ENCODE data around the gene RAC2. TPM values are rescaled to one million over a fixed set of nuclear protein-coding genes. Genes with fewer than 3 reads are reported as not detected.

Gene RAC2
- total RNA-seq, 4 donors from 2014 or later = 17.3 to 27.1 (median 19.6) TPM

- H3K4me1 ChIP-seq = peaks cover 0 to 18% (median 0%) of the 10 kb centered on the region in 3 donors
- no peak for DNase-seq
- H3K36me3 ChIP-seq = no peaks in the 10 kb centered on the region
- H3K27ac ChIP-seq = no peak overlapping the region
- peak; percentile 77 to 95 (median 85) for TF ChIP-seq CTCF (IDR thresholded peaks at IDR 0.05)
- no peak for TF ChIP-seq POLR2A (IDR thresholded peaks at IDR 0.05)
- H3K4me3 ChIP-seq = no peak overlapping the region
- peaks cover 0 to 90% (median 0%) of the 10 kb centered on the region in 4 donors for H3K27me3 ChIP-seq
- 22% methylated on average over 14 of the region's 14 CpGs for WGBS, 2 donors
- intact Hi-C loops (cut with DNase I) = no loop called here
- H3K9me3 ChIP-seq = peaks cover 0 to 14% (median 10%) of the 10 kb centered on the region in 3 donors
Measured at GRCh38 chr22:37260901-37261336, 16.9 kb upstream of the RAC2 start.

DNA sequence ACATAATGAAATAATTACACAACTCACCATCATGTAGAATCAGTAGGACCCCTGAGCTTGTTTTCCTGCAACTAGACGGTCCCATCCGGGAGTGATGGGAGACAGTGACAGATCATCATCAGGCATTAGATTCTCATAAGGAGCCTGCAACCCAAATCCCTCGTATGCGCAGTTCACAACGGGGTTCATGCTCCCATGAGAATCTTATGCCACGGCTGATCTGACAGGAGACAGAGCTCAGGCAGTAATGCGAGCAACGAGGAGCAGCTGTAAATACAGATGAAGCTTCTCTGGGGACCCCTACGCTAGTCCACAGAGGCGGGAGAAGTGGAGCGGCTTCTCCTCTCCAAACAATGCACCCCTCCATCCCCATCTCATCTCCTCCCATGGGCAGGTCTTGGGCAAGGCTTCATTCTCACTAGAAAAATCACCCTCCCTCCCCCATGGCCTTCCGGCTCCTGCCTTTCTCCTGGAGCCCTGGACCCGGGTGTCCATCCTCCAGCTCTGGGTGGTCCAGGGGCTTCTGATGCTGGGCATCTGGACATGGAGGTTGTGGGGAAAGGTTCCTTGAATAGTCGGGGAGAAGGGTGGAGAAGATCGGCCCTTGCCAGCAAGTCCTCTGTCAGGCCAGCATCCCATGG is 16.2 kb upstream of the RAC2 start:
- TF ChIP-seq POLR2A (IDR thresholded peaks at IDR 0.05) (no peak), CTCF (IDR thresholded peaks at IDR 0.05) (no peak)
- DNase-seq = no peak
- Histone ChIP-seq H3K9me3 (peaks cover 0 to 14% (median 10%) of the 10 kb centered on the region in 3 donors), H3K4me1 (peaks cover 0 to 18% (median 0%) of the 10 kb centered on the region in 3 donors), H3K27ac (no peak overlapping the region), H3K4me3 (no peak overlapping the region), H3K27me3 (peaks cover 0 to 93% (median 0%) of the 10 kb centered on the region in 4 donors), H3K36me3 (no peaks in the 10 kb centered on the region)
- intact Hi-C loops (cut with DNase I) = no loop called here
- WGBS, 2 donors = 50 to 72% methylated on average over 8 to 13 of the region's 15 CpGs

DNA sequence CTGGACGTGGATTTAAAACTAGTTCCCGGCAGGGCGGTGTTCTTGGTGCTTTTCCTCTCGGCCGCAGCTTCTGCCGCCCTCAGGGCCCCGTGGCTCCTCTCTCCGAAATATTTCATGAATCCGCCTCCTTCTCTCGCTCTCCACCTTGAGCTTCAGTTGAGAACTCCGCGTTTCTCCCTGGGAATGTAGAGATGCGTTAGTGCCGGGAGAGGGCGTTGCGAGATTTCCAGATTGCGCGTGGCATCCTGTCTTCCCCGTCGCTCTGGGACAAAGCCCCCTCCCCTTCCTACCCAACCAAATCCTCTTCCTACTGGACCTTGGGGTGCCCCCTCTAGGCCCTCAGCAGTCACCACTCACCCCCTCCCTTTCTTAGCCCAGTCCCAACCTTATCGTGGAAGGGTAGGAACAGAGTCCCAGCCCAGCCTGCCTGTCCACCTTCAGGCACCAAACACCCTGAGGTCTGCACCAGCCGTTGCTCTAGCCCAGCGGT is 15.5 kb upstream of the RAC2 start:
- no peaks in the 10 kb centered on the region for H3K36me3 ChIP-seq
- intact Hi-C loops (cut with DNase I) = no loop called here
- WGBS, 2 donors = 9% methylated on average over 20 to 21 of the region's 23 CpGs
- H3K4me1 ChIP-seq = peaks cover 0 to 18% (median 0%) of the 10 kb centered on the region in 3 donors
- DNase-seq = no peak
- H3K27me3 ChIP-seq = peaks cover 0 to 88% (median 0%) of the 10 kb centered on the region in 4 donors
- TF ChIP-seq CTCF (IDR thresholded peaks at IDR 0.05) = peak in 5 of 6 experiments; percentile 12 to 41 (median 23)
- TF ChIP-seq POLR2A (IDR thresholded peaks at IDR 0.05) = no peak
- H3K27ac ChIP-seq = no peak overlapping the region
- H3K4me3 ChIP-seq = no peak overlapping the region
- peaks cover 0 to 11% (median 8%) of the 10 kb centered on the region in 3 donors for H3K9me3 ChIP-seq

DNA sequence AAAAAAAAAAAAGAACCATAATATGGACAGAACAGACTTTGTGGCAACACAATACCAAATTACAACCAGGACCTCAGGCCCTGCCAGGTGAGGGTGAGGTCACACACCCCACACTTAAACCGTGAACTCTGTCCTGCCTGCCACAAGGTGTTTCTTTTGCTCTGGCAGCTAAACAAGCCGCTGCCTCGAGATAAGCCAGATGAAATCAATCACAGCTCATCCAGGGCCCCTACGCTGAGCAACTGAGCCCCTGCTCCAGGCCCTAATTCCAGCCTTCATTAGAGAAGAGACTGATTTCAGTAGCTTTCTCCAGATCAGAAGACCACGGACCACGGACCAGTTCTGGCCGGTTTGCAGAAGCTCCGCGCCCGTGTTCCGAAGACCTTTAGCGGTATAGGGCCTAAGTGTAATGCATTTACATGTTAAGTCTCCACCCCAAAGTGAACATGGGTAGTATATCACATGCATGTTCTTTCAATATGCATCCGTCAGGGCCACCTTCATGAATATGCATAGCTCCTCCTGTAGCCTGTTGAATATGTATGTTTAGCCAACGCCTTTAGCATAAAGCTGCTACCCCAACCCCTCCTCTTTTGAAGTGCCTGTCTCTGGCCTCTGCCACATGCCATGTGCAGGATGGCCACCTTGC is 14.8 kb upstream of the RAC2 start:
- Histone ChIP-seq H3K36me3 (no peaks in the 10 kb centered on the region), H3K4me3 (no peak overlapping the region), H3K27me3 (peaks cover 0 to 86% (median 0%) of the 10 kb centered on the region in 4 donors), H3K4me1 (peaks cover 0 to 18% (median 0%) of the 10 kb centered on the region in 3 donors), H3K27ac (no peak overlapping the region), H3K9me3 (peaks cover 0 to 4% (median 1%) of the 10 kb centered on the region in 3 donors)
- intact Hi-C loops (cut with DNase I) = no loop called here
- DNase-seq = no peak
- TF ChIP-seq POLR2A (IDR thresholded peaks at IDR 0.05) (no peak), CTCF (IDR thresholded peaks at IDR 0.05) (no peak)
- WGBS, 2 donors = 74 to 77% methylated on average over 13 to 14 of the region's 14 CpGs
